Large intestine (tissue), 3 donors: ENCODE measurements around the gene AUTS2. TPM values are rescaled to one million over a fixed set of nuclear protein-coding genes. Genes with fewer than 3 reads are reported as not detected.
"Not testable (repeated sequence)": the region's sequence is repeated elsewhere in the genome, so short reads cannot be mapped to it uniquely, and the experiment has no call there.

Experiments
- DNase-seq, 2 donors: peaks; one replicate each; pipeline versions ENCODE4 v3.0.0 to v3.0.0-alpha.2; 2013
- H3K27ac ChIP-seq: one replicate; pipeline ENCODE4 v1.5.1; 2013; ENCODE audit warnings: low read length
- H3K27me3 ChIP-seq: 2 replicates; pipeline ENCODE4 v1.6.1; 2013; ENCODE audit warnings: low read length; ENCODE audit not compliant: control insufficient read depth, insufficient read depth
- H3K36me3 ChIP-seq: 2 replicates; pipeline ENCODE4 v1.6.1; 2013; ENCODE audit warnings: low read length; ENCODE audit not compliant: control insufficient read depth, insufficient read depth
- H3K4me1 ChIP-seq: one replicate; pipeline ENCODE4 v1.6.1; 2013; ENCODE audit warnings: low read length; ENCODE audit not compliant: control insufficient read depth, insufficient read depth
- H3K4me3 ChIP-seq: one replicate; pipeline ENCODE4 v1.5.1; 2013; ENCODE audit warnings: low read length
- H3K9me3 ChIP-seq: one replicate; pipeline ENCODE4 v1.6.1; 2013; ENCODE audit warnings: mild to moderate bottlenecking, low read depth, low read length, moderate library complexity; ENCODE audit not compliant: control insufficient read depth
- WGBS: methylation state at CpG from one replicate; pipeline ENCODE4 v1.1.5; 2013; ENCODE audit warnings: low lambda C conversion rate; ENCODE audit not compliant: insufficient coverage; 5-methylcytosine and 5-hydroxymethylcytosine counted together
- polyA plus RNA-seq: library from polyadenylated mRNA; unstranded; fragments of 120-200 nt; gene quantifications from one replicate; pipeline ENCODE4 v1.2.1, GENCODE V29; 2013

Gene AUTS2
- polyA plus RNA-seq, 1 donor, result 51.3 TPM

DNA sequence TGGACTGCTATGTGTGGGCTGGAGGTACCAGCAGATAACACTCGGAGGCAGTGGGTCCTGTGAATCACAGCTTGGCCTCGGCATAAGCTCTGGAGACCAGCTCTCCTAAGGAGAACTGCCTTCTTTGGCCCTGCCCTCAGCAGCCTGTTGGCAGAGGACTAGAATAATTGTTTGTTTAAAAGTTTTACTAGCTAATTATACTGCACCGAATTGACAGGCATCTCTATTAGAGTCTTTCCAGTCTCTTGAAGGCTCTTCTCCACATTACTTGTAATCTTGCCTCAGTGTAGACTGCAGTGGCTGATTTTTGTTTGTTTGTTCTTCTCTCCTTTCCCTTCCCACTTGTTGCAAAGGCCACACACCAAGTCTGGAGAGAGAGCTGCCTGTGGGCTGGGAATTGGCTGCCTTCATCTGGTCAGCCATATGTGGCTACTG lies 183.2 kb downstream of the AUTS2 start:
- Histone ChIP-seq H3K36me3 (no peaks in the 10 kb centered on the region), H3K9me3 (no peaks in the 10 kb centered on the region), H3K4me1 (no peaks in the 10 kb centered on the region), H3K27me3 (no peaks in the 10 kb centered on the region), H3K4me3 (no peak overlapping the region), H3K27ac (no peak overlapping the region)
- no peak for DNase-seq
- no CpG with 5 or more reads among the region's 3 CpGs for WGBS

DNA sequence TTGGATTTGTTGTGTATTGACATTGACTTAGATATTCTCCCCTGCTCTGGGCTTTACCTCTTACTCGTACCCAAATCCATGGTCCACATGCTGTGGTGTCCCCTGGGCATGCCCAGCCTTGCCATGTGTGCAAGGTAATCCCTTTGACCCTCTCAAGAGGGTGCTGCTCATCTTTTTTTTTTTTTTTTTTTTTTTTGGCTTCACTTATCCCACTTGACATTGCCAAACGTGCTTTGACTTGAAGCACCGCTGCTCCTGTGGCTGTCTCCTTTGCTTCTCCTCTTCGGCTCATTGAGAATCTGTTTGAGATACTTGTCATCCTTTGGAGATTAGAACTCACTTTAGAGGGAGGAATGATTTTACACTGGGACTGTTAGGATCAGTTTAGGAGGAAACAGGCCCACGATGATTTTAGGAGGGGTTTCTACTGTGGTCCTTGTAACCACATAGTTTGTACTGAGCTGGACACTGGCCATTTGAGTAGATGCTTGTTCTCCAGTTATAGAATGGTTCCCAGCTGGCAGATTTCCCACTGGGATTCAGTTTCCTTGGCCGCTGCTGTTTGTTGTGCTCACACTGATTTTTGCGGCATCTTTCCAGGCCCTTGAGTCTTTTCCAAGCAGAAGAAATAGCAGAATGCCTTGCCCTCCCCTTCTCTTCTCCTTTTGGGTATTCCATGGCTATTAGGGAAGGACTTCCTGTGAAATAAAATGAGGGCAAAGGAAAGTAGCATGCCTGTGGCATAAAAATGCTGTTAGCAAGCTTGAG lies 184.8 kb downstream of the AUTS2 start:
- H3K27me3 ChIP-seq, result no peaks in the 10 kb centered on the region
- no peaks in the 10 kb centered on the region for H3K9me3 ChIP-seq
- 80% methylated on average over 2 of the region's 7 CpGs for WGBS
- DNase-seq, result peak in 1 of 2 donors; percentile 49
- no peak overlapping the region for H3K27ac ChIP-seq
- no peak overlapping the region for H3K4me3 ChIP-seq
- H3K4me1 ChIP-seq, result no peaks in the 10 kb centered on the region
- no peaks in the 10 kb centered on the region for H3K36me3 ChIP-seq

GRCh38 chr7:69786130-69786529 lies 187.9 kb downstream of the AUTS2 start:
- not testable (repeated sequence) for H3K4me3 ChIP-seq, H3K36me3 ChIP-seq, H3K27ac ChIP-seq, H3K9me3 ChIP-seq, H3K27me3 ChIP-seq, DNase-seq, H3K4me1 ChIP-seq
- WGBS, result 93% methylated on average over 3 of the region's 6 CpGs

- H3K4me1 ChIP-seq, result no peaks in the 10 kb centered on the region
These were observed 188.6 kb downstream of the AUTS2 start for GRCh38 chr7:69786730-69787395.

DNA sequence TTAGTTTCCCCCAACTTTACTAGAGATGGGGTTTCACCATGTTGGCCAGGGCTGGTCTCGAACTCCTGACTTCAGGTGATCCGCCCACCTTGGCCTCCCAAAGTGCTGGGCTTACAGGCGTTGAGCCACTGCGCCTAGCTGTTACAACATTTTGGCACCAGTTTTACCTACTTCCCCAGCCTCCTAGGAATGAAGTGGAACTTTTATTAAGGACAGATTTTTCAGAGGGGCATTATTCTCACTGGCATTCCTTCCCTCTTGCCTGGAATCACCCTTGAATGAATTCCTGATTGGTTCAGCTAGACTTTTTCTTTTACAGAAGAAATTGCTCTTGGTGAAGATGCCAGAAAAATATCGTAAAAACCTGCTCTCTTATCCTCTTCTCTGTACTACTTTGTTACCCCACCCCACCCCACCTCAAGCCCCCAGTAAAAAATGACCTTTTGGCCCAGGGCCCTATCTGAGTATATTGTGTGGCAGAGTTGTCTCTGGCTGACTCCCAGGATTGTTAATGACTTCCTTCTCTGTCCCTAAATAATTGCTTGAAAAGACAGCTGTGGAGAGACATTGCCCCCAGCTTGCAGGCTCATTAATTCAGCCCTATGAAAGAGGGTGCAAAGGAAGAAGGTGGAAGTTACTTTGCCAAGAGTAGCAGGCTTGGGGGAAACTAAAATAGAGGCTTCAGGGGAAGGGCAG lies 189.6 kb downstream of the AUTS2 start:
- Histone ChIP-seq H3K36me3 (no peaks in the 10 kb centered on the region), H3K4me1 (no peaks in the 10 kb centered on the region)
- 0% methylated on average over 1 of the region's 5 CpGs for WGBS

More at GRCh38 chr7:69786730-69787395, 188.6 kb downstream of the AUTS2 start:
- no peaks in the 10 kb centered on the region for H3K9me3 ChIP-seq
- H3K4me3 ChIP-seq, result no peak overlapping the region
- H3K27me3 ChIP-seq, result no peaks in the 10 kb centered on the region
- H3K27ac ChIP-seq, result no peak overlapping the region
- no peak for DNase-seq
- WGBS, result no CpG with 5 or more reads among the region's 3 CpGs
- no peaks in the 10 kb centered on the region for H3K36me3 ChIP-seq

DNA sequence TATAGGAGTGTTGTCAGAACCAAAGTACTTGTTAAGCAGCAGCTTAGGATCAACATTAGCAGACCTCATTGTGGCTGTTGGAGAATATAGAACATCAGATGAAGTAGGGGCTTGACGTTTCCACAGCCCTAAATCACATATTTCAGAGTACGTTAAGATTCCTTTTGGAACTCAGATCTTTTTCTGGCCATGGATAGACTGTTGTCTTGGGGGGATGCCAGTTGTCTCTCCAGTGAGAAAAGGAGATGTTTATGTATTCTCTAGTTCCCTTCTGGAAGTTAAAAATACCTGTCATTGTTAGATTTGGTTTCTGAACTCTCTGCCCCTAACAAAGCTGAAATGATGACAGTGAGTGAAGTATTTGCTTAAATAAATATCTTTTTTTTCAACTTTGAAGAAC lies 191.3 kb downstream of the AUTS2 start:
- H3K4me3 ChIP-seq, result no peak overlapping the region
- H3K27me3 ChIP-seq, result no peaks in the 10 kb centered on the region
- WGBS, result no CpG with 5 or more reads among the region's 2 CpGs
- H3K27ac ChIP-seq, result no peak overlapping the region
- H3K4me1 ChIP-seq, result no peaks in the 10 kb centered on the region
- DNase-seq, result no peak
- no peaks in the 10 kb centered on the region for H3K9me3 ChIP-seq
- H3K36me3 ChIP-seq, result no peaks in the 10 kb centered on the region

More for the DNA sequence above, 189.6 kb downstream of the AUTS2 start:
- no peak overlapping the region for H3K4me3 ChIP-seq
- H3K9me3 ChIP-seq, result no peaks in the 10 kb centered on the region
- H3K27me3 ChIP-seq, result no peaks in the 10 kb centered on the region
- DNase-seq, result peak in 1 of 2 donors; percentile 20
- H3K27ac ChIP-seq, result no peak overlapping the region

- Histone ChIP-seq H3K4me3 (no peak overlapping the region), H3K36me3 (no peaks in the 10 kb centered on the region), H3K9me3 (no peaks in the 10 kb centered on the region), H3K27me3 (no peaks in the 10 kb centered on the region), H3K4me1 (no peaks in the 10 kb centered on the region), H3K27ac (no peak overlapping the region)
- 100% methylated on average over 2 of the region's 7 CpGs for WGBS
- no peak for DNase-seq
These were observed 192.9 kb downstream of the AUTS2 start for GRCh38 chr7:69790977-69791724.

GRCh38 chr7:69791739-69792138 lies 193.5 kb downstream of the AUTS2 start:
- H3K9me3 ChIP-seq, result no peaks in the 10 kb centered on the region
- WGBS, result 100% methylated on average over 1 of the region's 1 CpG
- no peak for DNase-seq
- no peaks in the 10 kb centered on the region for H3K27me3 ChIP-seq
- no peak overlapping the region for H3K4me3 ChIP-seq
- no peak overlapping the region for H3K27ac ChIP-seq
- no peaks in the 10 kb centered on the region for H3K36me3 ChIP-seq
- no peaks in the 10 kb centered on the region for H3K4me1 ChIP-seq

- H3K4me1 ChIP-seq, result peaks cover 2% of the 10 kb centered on the region
- H3K9me3 ChIP-seq, result no peaks in the 10 kb centered on the region
- no peaks in the 10 kb centered on the region for H3K36me3 ChIP-seq
- H3K27ac ChIP-seq, result no peak overlapping the region
- 90% methylated on average over 2 of the region's 5 CpGs for WGBS
- no peak overlapping the region for H3K4me3 ChIP-seq
- no peak for DNase-seq
- H3K27me3 ChIP-seq, result no peaks in the 10 kb centered on the region
These were observed 197.7 kb downstream of the AUTS2 start for GRCh38 chr7:69795932-69796331.

DNA sequence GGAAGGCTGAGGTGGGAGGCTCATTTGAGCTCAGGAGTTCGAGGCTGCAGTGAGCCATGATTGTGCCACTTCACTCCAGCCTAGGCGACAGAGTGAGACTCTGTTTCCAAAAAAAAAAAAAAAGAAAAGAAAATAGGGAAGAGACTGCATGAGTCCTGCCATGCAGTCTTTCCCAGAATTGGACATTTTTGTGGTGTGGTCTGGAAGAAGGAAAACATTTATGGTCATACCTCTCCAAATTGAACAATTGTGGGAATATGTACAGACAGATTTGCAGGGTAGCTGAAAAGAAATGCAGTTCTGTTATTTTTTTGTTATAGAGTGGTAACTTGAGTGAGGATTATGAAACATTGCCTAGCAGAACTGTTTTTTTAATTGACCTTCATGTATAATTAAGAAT lies 198.1 kb downstream of the AUTS2 start:
- Histone ChIP-seq H3K27me3 (no peaks in the 10 kb centered on the region), H3K9me3 (no peaks in the 10 kb centered on the region), H3K36me3 (no peaks in the 10 kb centered on the region), H3K27ac (no peak overlapping the region), H3K4me3 (no peak overlapping the region), H3K4me1 (peaks cover 2% of the 10 kb centered on the region)
- WGBS, result no CpG with 5 or more reads among the region's 2 CpGs
- no peak for DNase-seq
